Left ventricle myocardium inferior (tissue), 1 donor: ENCODE measurements around the gene TFDP1. TPM values are rescaled to one million over a fixed set of nuclear protein-coding genes. Genes with fewer than 3 reads are reported as not detected.

ENCODE experiments used
- DNase-seq: peaks from one replicate; pipeline ENCODE4 v3.0.0-alpha.2; 2020
- H3K27ac ChIP-seq: fragments of 200-600 bp; replicated peaks from 2 replicates; pipeline ENCODE4 v1.8.0; 2021
- H3K27me3 ChIP-seq: fragments of 200-600 bp; 2 replicates; pipeline ENCODE4 v1.8.0; 2021; ENCODE audit warnings: low read depth
- H3K36me3 ChIP-seq: fragments of 200-600 bp; 2 replicates; pipeline ENCODE4 v1.8.0; 2021
- H3K4me1 ChIP-seq: fragments of 200-600 bp; 2 replicates; pipeline ENCODE4 v1.8.0; 2021
- H3K4me3 ChIP-seq: fragments of 200-600 bp; 2 replicates; pipeline ENCODE4 v1.8.0; 2021; ENCODE audit warnings: mild to moderate bottlenecking, moderate library complexity
- H3K9me3 ChIP-seq: fragments of 200-600 bp; replicated peaks from 2 replicates; pipeline ENCODE4 v1.8.0; 2021
- intact Hi-C: fragments of 100-400 bp; cut with micrococcal nuclease; formaldehyde crosslinking; loops from one replicate; pipeline ENCODE4 v1.11.0; 2022
- total RNA-seq: library from RNA; stranded (reverse); fragmentation: NEBNext Ultra II Directional; extraction: Animal tissue kit (Norgen Biotek cat#: 25700); gene quantifications from one replicate; pipeline ENCODE4 v1.2.1, GENCODE V29; 2021
- TF ChIP-seq, protein P1 (sequence below): fragments of 200-600 bp; IDR thresholded peaks from 2 replicates; pipeline ENCODE4 v1.8.0; 2021; ENCODE audit warnings: antibody characterized with exemption, mild to moderate bottlenecking, borderline replicate concordance
- donor health status: DM: no; HTN: yes; CAD: no; lungs with severe emphysema.

TFDP1 gene
- total RNA-seq, 1 donor from 2014 or later = 48.7 TPM

DNA sequence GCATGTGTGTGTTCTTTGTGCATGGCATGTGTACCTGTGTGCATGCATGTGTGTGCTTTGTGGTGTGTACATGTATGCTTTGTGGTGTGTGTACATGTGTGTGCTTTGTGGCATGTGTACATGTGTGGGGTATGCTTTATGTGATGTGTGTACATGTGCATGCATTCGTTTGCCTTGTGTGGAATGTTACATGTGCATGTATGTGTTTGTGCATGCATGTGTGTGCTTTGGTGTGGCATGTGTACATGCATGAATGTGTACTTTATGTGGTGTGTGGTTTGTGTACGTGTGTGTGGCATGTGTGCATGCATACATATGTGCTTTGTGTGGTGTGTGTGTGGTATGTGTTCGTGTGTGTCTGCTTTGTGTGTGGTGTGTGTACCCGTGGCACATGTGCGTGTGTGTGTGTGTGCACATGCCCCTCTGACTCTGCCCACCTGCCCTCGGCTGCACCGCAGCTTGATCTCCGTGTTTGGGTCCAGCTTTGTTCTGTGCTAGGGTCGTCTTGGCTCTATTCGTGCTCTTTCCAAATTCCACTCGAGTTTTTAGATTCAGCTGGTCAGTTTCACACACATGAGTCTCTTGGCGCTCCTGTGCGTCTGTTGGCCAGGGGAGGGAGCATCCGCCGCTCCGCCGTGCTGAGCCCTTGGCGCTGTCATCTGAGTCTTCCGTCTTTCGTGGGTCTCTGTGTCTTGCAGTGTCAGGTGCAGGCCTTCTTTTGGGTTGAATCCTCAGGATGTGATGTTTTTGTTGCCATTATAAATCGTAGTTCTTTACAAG, 46.5 kb upstream of the TFDP1 start:
- Histone ChIP-seq H3K4me3 (no peak overlapping the region), H3K4me1 (peaks cover 9% of the 10 kb centered on the region), H3K27me3 (no peaks in the 10 kb centered on the region), H3K27ac (no peak overlapping the region), H3K36me3 (peaks cover 31% of the 10 kb centered on the region), H3K9me3 (no peaks in the 10 kb centered on the region)
- intact Hi-C loops = no loop called here
- TF ChIP-seq, protein P1, sequence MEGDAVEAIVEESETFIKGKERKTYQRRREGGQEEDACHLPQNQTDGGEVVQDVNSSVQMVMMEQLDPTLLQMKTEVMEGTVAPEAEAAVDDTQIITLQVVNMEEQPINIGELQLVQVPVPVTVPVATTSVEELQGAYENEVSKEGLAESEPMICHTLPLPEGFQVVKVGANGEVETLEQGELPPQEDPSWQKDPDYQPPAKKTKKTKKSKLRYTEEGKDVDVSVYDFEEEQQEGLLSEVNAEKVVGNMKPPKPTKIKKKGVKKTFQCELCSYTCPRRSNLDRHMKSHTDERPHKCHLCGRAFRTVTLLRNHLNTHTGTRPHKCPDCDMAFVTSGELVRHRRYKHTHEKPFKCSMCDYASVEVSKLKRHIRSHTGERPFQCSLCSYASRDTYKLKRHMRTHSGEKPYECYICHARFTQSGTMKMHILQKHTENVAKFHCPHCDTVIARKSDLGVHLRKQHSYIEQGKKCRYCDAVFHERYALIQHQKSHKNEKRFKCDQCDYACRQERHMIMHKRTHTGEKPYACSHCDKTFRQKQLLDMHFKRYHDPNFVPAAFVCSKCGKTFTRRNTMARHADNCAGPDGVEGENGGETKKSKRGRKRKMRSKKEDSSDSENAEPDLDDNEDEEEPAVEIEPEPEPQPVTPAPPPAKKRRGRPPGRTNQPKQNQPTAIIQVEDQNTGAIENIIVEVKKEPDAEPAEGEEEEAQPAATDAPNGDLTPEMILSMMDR = no peak
- DNase-seq = no peak

DNA sequence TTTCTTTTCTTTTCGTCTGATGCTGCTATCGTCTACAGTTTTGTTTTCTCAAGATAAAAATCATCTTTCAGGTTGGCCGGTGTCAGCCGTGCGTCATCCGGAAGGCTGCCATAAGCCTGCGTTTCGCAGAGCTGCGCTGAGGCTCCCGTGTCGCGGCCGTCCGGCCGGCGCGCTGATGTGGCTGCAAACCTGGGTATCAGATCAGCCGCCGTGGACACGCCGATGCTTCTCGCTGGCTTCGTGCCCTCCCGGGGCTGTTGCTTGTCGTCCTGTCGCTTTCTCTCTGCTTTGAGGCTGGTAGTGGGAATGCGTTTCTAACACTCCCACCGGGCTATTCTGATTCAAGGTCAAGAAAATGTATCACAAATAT, 45.9 kb upstream of the TFDP1 start:
- intact Hi-C loops = no loop called here
- H3K4me3 ChIP-seq = no peak overlapping the region
- no peaks in the 10 kb centered on the region for H3K27me3 ChIP-seq
- H3K36me3 ChIP-seq = peaks cover 31% of the 10 kb centered on the region
- no peak overlapping the region for H3K27ac ChIP-seq
- no peak for DNase-seq
- TF ChIP-seq, protein P1 = no peak
- no peaks in the 10 kb centered on the region for H3K9me3 ChIP-seq
- peaks cover 3% of the 10 kb centered on the region for H3K4me1 ChIP-seq

DNA sequence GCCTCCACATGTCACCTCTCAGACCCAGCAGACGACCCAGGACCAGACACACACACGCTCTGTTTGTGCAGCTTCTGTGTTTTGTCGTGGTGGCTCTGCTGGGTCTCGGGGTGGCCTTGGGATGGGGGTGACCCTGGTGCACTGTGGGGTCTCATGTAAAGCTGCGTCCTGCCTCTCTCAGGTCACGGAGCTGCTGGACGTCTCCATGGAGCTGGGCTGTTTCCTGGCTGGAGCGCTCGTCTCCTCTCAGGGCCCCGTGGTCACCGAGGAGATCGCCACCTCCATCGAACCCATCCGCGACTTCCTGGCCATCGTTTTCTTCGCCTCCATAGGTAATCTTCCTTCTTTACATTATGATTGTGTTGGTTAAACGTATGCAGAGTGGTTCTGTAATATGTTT, 45.4 kb upstream of the TFDP1 start:
- Histone ChIP-seq H3K27ac (no peak overlapping the region), H3K27me3 (no peaks in the 10 kb centered on the region), H3K4me3 (no peak overlapping the region), H3K36me3 (peaks cover 31% of the 10 kb centered on the region), H3K4me1 (no peaks in the 10 kb centered on the region), H3K9me3 (no peaks in the 10 kb centered on the region)
- TF ChIP-seq, protein P1 = no peak
- DNase-seq = no peak
- intact Hi-C loops = no loop called here

DNA sequence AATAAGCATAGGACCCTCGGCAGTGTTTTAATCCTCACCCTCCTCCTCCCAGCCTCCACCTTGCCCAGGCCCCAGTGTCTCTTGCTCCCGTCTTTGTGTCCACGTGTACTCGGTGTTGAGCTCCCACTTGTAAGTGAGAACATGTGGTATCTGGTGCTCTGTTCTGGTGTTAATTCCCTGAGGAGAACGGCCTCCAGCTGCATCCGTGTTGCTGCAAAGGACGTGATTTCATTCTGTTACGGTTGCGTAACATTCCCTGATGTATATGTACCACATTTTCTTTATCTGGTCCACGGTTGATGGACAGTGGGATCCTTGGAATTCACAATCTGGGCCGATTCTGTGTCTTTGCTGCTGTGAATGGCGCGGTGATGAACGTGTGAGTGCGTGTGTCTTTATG, 44.7 kb upstream of the TFDP1 start:
- Histone ChIP-seq H3K27ac (no peak overlapping the region), H3K27me3 (no peaks in the 10 kb centered on the region), H3K9me3 (no peaks in the 10 kb centered on the region), H3K4me3 (no peak overlapping the region), H3K36me3 (peaks cover 36% of the 10 kb centered on the region), H3K4me1 (peaks cover 4% of the 10 kb centered on the region)
- intact Hi-C loops = no loop called here
- TF ChIP-seq, protein P1 = no peak
- DNase-seq = no peak

DNA sequence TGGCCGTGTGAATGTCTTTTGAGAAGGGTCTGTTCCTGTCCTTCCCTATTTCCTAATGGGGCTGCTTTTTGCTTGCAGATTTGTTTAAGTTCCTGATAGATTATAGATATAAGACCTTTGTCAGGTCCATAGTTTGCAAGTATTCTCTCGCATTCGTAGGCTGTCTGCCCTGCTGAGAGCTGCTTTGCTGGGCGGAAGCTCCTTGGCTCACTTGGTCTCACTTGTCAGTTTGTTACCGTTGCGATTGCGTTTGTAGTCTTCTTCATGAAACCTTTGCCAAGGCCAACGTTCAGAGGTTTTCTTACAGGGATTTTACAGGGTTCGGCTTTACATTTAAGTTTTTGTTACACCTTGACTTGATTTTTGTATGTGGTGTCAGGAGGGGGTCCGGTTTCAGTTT, 44.0 kb upstream of the TFDP1 start:
- no peaks in the 10 kb centered on the region for H3K27me3 ChIP-seq
- TF ChIP-seq, protein P1 = no peak
- DNase-seq = no peak
- peaks cover 31% of the 10 kb centered on the region for H3K36me3 ChIP-seq
- H3K9me3 ChIP-seq = no peaks in the 10 kb centered on the region
- intact Hi-C loops = no loop called here
- H3K4me3 ChIP-seq = no peak overlapping the region
- no peak overlapping the region for H3K27ac ChIP-seq
- H3K4me1 ChIP-seq = peaks cover 11% of the 10 kb centered on the region
